ENCODE measurements around the gene CUBN. TPM values are rescaled to one million over a fixed set of nuclear protein-coding genes. Genes with fewer than 3 reads are reported as not detected.

Gene CUBN
- total RNA-seq, 3 donors from 2014 or later (not counting 1 experiment from before 2014, with no cell fraction given) = 4.7 to 5.6 (median 5.1) TPM

- H3K4me3 Mint-ChIP-seq = no peak overlapping the region
- ATAC-seq (no peak), DNase-seq (no peak)
- H3K4me1 ChIP-seq (ENCODE audit: control insufficient read depth, insufficient read depth, low read length) = no peaks in the 10 kb centered on the region
- no peak overlapping the region for H3K4me3 ChIP-seq (ENCODE audit: low read length)
- H3K27ac Mint-ChIP-seq = no peak overlapping the region
- no peaks in the 10 kb centered on the region for H3K27me3 ChIP-seq (ENCODE audit: control insufficient read depth, insufficient read depth, low read length)
- intact Hi-C loops (cut with micrococcal nuclease) = no loop called here
- H3K27me3 Mint-ChIP-seq (ENCODE audit: low read depth in 2 of 2) = no peaks in the 10 kb centered on the region
- H3K9me3 ChIP-seq (ENCODE audit: control insufficient read depth, insufficient read depth, low read length) = no peaks in the 10 kb centered on the region
- no peaks in the 10 kb centered on the region for H3K36me3 Mint-ChIP-seq
- H3K9me3 Mint-ChIP-seq = no peaks in the 10 kb centered on the region
- TF ChIP-seq CTCF (IDR thresholded peaks at IDR 0.05) = no peak
- no peaks in the 10 kb centered on the region for H3K4me1 Mint-ChIP-seq
- no peak overlapping the region for H3K27ac ChIP-seq (ENCODE audit: low read length)
- H3K36me3 ChIP-seq (ENCODE audit: control insufficient read depth, insufficient read depth, low read length) = no peaks in the 10 kb centered on the region
These were observed 27.7 kb downstream of the CUBN start for GRCh38 chr10:17101910-17102266.

GRCh38 chr10:17101257-17101909 is 28.2 kb downstream of the CUBN start:
- H3K4me3 ChIP-seq (ENCODE audit: low read length) = no peak overlapping the region
- intact Hi-C loops (cut with micrococcal nuclease) = no loop called here
- 98% methylated on average over 5 of the region's 7 CpGs for WGBS (ENCODE audit: insufficient coverage)
- DNase-seq (no peak), ATAC-seq (no peak)
- Mint-ChIP-seq H3K4me3 (no peak overlapping the region), H3K4me1 (no peaks in the 10 kb centered on the region), H3K9me3 (no peaks in the 10 kb centered on the region), H3K27ac (no peak overlapping the region), H3K36me3 (no peaks in the 10 kb centered on the region), H3K27me3 (ENCODE audit: low read depth in 2 of 2) (no peaks in the 10 kb centered on the region)
- H3K4me1 ChIP-seq (ENCODE audit: control insufficient read depth, insufficient read depth, low read length) = no peaks in the 10 kb centered on the region
- no peaks in the 10 kb centered on the region for H3K9me3 ChIP-seq (ENCODE audit: control insufficient read depth, insufficient read depth, low read length)
- TF ChIP-seq CTCF (IDR thresholded peaks at IDR 0.05) = no peak
- H3K27ac ChIP-seq (ENCODE audit: low read length) = no peak overlapping the region
- H3K36me3 ChIP-seq (ENCODE audit: control insufficient read depth, insufficient read depth, low read length) = no peaks in the 10 kb centered on the region
- no peaks in the 10 kb centered on the region for H3K27me3 ChIP-seq (ENCODE audit: control insufficient read depth, insufficient read depth, low read length)

- no peak overlapping the region for H3K27ac ChIP-seq (ENCODE audit: low read length)
- no peaks in the 10 kb centered on the region for H3K36me3 Mint-ChIP-seq
These were observed 29.0 kb downstream of the CUBN start for GRCh38 chr10:17100586-17100985.

More at GRCh38 chr10:17100586-17100985, 29.0 kb downstream of the CUBN start:
- no peaks in the 10 kb centered on the region for H3K27me3 Mint-ChIP-seq (ENCODE audit: low read depth in 2 of 2)
- Histone ChIP-seq H3K4me3 (ENCODE audit: low read length) (no peak overlapping the region), H3K4me1 (ENCODE audit: control insufficient read depth, insufficient read depth, low read length) (no peaks in the 10 kb centered on the region), H3K36me3 (ENCODE audit: control insufficient read depth, insufficient read depth, low read length) (no peaks in the 10 kb centered on the region), H3K27me3 (ENCODE audit: control insufficient read depth, insufficient read depth, low read length) (no peaks in the 10 kb centered on the region), H3K9me3 (ENCODE audit: control insufficient read depth, insufficient read depth, low read length) (no peaks in the 10 kb centered on the region)
- ATAC-seq (no peak), DNase-seq (no peak)
- H3K9me3 Mint-ChIP-seq = no peaks in the 10 kb centered on the region
- no peaks in the 10 kb centered on the region for H3K4me1 Mint-ChIP-seq
- 97% methylated on average over 8 of the region's 9 CpGs for WGBS (ENCODE audit: insufficient coverage)
- no peak overlapping the region for H3K4me3 Mint-ChIP-seq
- intact Hi-C loops (cut with micrococcal nuclease) = no loop called here
- TF ChIP-seq CTCF (IDR thresholded peaks at IDR 0.05) = no peak
- no peak overlapping the region for H3K27ac Mint-ChIP-seq

All from natural killer cell (primary cell).